HepG2 (cell line): ENCODE measurements around the gene ITGB1. TPM values are rescaled to one million over a fixed set of nuclear protein-coding genes. Genes with fewer than 3 reads are reported as not detected.
A peak's percentile ranks its signal among the peaks of the same experiment; 100 is the strongest.

Experiments
- CC2D1A ChIP-seq: sonication (generic); formaldehyde crosslinking; IDR thresholded peaks from 2 replicates; pipeline ENCODE4 v1.8.1; 2023; ENCODE audit warnings: mild to moderate bottlenecking, missing genetic modification reagents
- EP300 ChIP-seq, 3 experiments: sonication (generic) in 1 of 3; formaldehyde crosslinking in 1 of 3; IDR thresholded peaks; 2 replicates each; pipeline versions ENCODE4 v1.5.1 to v1.6.1; 2011 to 2020; ENCODE audit warnings: low read depth in 2 of 3, low read length in 2 of 3, borderline replicate concordance in 1 of 3, improper control_type of control experiment in 1 of 3, mild to moderate bottlenecking in 1 of 3, missing genetic modification reagents in 1 of 3, moderate library complexity in 1 of 3
- KDM3A ChIP-seq: IDR thresholded peaks from 2 replicates; pipeline ENCODE4 v1.6.1; 2018; ENCODE audit warnings: low read depth, missing compliant biosample characterization
- MAZ ChIP-seq, 2 experiments: sonication (generic) in 1 of 2; formaldehyde crosslinking in 1 of 2; IDR thresholded peaks; 2 replicates each; pipeline versions ENCODE4 v1.5.0 to v1.6.1; 2012 to 2020; ENCODE audit warnings: low read depth in 2 of 2, mild to moderate bottlenecking in 2 of 2, borderline replicate concordance in 1 of 2, improper control_type of control experiment in 1 of 2, low read length in 1 of 2, missing genetic modification reagents in 1 of 2, moderate library complexity in 1 of 2
- MED1 ChIP-seq: sonication (generic); formaldehyde crosslinking; IDR thresholded peaks from 2 replicates; pipeline ENCODE4 v1.4.0; 2020; ENCODE audit warnings: missing genetic modification reagents
- NCOA2 ChIP-seq: sonication (generic); formaldehyde crosslinking; IDR thresholded peaks from 2 replicates; pipeline ENCODE4 v1.8.0; 2022; ENCODE audit warnings: inconsistent platforms
- SATB2 ChIP-seq: sonication (generic); formaldehyde crosslinking; IDR thresholded peaks from 2 replicates; pipeline ENCODE4 v1.5.0; 2020; ENCODE audit warnings: missing genetic modification reagents
- WIZ ChIP-seq: sonication (generic); formaldehyde crosslinking; IDR thresholded peaks from 2 replicates; pipeline ENCODE4 v1.5.1; 2020; ENCODE audit warnings: mild to moderate bottlenecking, missing genetic modification reagents
- ZNF20 ChIP-seq: sonication (generic); formaldehyde crosslinking; IDR thresholded peaks from 2 replicates; pipeline ENCODE4 v1.4.0; 2020; ENCODE audit warnings: mild to moderate bottlenecking, moderate library complexity, missing genetic modification reagents
- ZNF788 ChIP-seq: sonication (generic); formaldehyde crosslinking; IDR thresholded peaks from 2 replicates; pipeline ENCODE4 v1.5.0; 2020; ENCODE audit warnings: mild to moderate bottlenecking, missing genetic modification reagents, borderline replicate concordance
- ZNF839 ChIP-seq: sonication (generic); formaldehyde crosslinking; IDR thresholded peaks from 2 replicates; pipeline ENCODE4 v1.4.0; 2020; ENCODE audit warnings: missing genetic modification reagents, mild to moderate bottlenecking, borderline replicate concordance
- ZZZ3 ChIP-seq: sonication (generic); formaldehyde crosslinking; IDR thresholded peaks from 2 replicates; pipeline ENCODE4 v1.4.0; 2020; ENCODE audit warnings: missing genetic modification reagents, mild to moderate bottlenecking, borderline replicate concordance
- polyA plus RNA-seq, 8 experiments: library from polyadenylated mRNA; depleted of rRNA in 3 of 8; stranded (reverse) in 7 of 8; unstranded in 1 of 8; fragments of >200 nt; fragmentation: Illumina TruSeq in 4 of 8; extraction: Trizol in 4 of 8; gene quantifications; 2 replicates each; pipeline versions ENCODE4 v1.2.1 to v1.2.3, GENCODE V29; 2011 to 2016; ENCODE audit warnings: low read depth in 4 of 8, missing spikeins in 1 of 8, mixed read lengths in 1 of 8; ENCODE audit not compliant: insufficient read depth in 1 of 8
- total RNA-seq, 5 experiments: library from RNA; depleted of rRNA; stranded (reverse); fragments of >200 nt; fragmentation: Illumina TruSeq; extraction: Trizol; gene quantifications; 2 replicates each; pipeline ENCODE4 v1.2.3, GENCODE V29; 2016; ENCODE audit warnings: low read depth in 1 of 5
- TF ChIP-seq, protein P1 (sequence below): sonication (generic); formaldehyde crosslinking; IDR thresholded peaks from 2 replicates; pipeline ENCODE4 v1.4.0; 2020; ENCODE audit warnings: missing genetic modification reagents
- TF ChIP-seq, protein P2 (sequence below): IDR thresholded peaks from 2 replicates; pipeline ENCODE4 v1.6.1; 2012; ENCODE audit warnings: low read length, improper control_type of control experiment
- TF ChIP-seq, protein P3 (sequence below): sonication (generic); formaldehyde crosslinking; IDR thresholded peaks from 2 replicates; pipeline ENCODE4 v1.4.0; 2020; ENCODE audit warnings: missing genetic modification reagents
- TF ChIP-seq, protein P4 (sequence below): sonication (generic); formaldehyde crosslinking; IDR thresholded peaks from 2 replicates; pipeline ENCODE4 v1.4.0; 2020; ENCODE audit warnings: low read depth, missing genetic modification reagents

ITGB1 gene
- total and polyA plus RNA-seq, 2 of the 13 experiments (the other 11 are each of a cell fraction or from before 2014, with no cell fraction given): 190 to 204 TPM

DNA sequence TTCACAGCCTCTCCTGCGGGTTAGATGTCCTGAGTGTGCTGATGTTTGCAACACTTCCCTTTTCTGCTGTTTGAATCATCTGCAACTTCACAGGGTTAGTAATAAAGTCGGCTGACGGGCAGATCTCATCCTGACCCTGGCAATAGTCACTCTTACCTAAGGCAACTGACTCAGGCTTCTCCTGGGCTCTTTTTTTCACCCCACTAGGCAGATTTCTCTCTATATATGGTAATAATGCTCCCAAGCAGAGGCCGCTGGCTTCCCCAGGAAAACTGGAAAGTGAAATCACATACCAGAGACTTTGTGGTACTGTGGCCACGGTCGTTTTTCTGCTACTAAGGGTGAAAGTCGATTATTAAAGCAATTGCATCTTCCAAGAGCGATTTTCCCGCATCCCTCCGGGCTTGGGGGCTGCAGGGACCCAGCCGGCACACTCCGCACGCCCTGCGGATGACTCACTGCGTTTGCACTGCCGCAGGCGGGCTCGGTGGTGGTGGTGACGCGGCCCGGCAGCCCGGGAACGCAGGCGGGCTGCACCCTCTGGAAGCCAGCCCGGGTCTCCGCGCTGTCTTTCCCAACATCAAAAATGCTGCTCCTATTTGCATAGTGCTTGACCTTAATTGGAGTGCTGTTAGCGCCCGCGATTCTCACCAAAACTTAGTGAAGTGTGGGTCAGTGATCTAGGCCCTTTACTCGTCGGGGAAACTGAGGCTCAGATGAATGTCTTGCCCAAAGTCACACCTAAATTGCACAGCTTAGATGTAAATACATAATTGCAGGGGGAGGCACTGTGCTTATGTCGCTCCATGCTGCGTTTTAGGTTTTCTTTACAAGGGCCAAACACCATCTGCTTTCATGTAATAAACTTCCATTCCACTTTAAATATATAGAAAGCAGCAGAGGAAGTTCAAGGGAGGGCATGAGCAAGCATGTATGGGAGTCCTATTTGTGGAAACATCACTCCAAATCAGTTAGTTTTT lies 47.6 kb upstream of the ITGB1 start (continued):
- TF ChIP-seq, protein P1, sequence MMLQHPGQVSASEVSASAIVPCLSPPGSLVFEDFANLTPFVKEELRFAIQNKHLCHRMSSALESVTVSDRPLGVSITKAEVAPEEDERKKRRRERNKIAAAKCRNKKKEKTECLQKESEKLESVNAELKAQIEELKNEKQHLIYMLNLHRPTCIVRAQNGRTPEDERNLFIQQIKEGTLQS (CRISPR knock-in tag): peak; percentile 90
- TF ChIP-seq, protein P2, sequence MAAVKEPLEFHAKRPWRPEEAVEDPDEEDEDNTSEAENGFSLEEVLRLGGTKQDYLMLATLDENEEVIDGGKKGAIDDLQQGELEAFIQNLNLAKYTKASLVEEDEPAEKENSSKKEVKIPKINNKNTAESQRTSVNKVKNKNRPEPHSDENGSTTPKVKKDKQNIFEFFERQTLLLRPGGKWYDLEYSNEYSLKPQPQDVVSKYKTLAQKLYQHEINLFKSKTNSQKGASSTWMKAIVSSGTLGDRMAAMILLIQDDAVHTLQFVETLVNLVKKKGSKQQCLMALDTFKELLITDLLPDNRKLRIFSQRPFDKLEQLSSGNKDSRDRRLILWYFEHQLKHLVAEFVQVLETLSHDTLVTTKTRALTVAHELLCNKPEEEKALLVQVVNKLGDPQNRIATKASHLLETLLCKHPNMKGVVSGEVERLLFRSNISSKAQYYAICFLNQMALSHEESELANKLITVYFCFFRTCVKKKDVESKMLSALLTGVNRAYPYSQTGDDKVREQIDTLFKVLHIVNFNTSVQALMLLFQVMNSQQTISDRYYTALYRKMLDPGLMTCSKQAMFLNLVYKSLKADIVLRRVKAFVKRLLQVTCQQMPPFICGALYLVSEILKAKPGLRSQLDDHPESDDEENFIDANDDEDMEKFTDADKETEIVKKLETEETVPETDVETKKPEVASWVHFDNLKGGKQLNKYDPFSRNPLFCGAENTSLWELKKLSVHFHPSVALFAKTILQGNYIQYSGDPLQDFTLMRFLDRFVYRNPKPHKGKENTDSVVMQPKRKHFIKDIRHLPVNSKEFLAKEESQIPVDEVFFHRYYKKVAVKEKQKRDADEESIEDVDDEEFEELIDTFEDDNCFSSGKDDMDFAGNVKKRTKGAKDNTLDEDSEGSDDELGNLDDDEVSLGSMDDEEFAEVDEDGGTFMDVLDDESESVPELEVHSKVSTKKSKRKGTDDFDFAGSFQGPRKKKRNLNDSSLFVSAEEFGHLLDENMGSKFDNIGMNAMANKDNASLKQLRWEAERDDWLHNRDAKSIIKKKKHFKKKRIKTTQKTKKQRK: no peak
- TF ChIP-seq ZNF788 (CRISPR knock-in tag) (peak; percentile 53; the same call in 1 of the 2 replicates), SATB2 (no peak), ZNF839 (no peak), MED1 (peak; percentile 58), WIZ (CRISPR knock-in tag) (no peak), CC2D1A (CRISPR knock-in tag) (no peak), ZZZ3 (CRISPR knock-in tag) (no peak), ZNF20 (CRISPR knock-in tag) (no peak), KDM3A (CRISPR knock-in tag) (peak; percentile 72; the same call in 1 of the 2 replicates), EP300 (IDR thresholded peaks at IDR 0.05; ENCODE audit: low read depth in 2 of 2, low read length in 2 of 2) (no peak), EP300 (CRISPR knock-in tag; IDR thresholded peaks at IDR 0.05; ENCODE audit: borderline replicate concordance) (0 out of 2 replicates have a peak, but pooled peaks have one; percentile 14), NCOA2 (CRISPR knock-in tag) (0 out of 2 replicates have a peak, but pooled peaks have one; percentile 35), MAZ (IDR thresholded peaks at IDR 0.05; ENCODE audit: borderline replicate concordance, low read depth, low read length) (no peak), MAZ (CRISPR knock-in tag; IDR thresholded peaks at IDR 0.05; ENCODE audit: low read depth) (peak; percentile 46; the same call in 1 of the 2 replicates)
- TF ChIP-seq, protein P3, sequence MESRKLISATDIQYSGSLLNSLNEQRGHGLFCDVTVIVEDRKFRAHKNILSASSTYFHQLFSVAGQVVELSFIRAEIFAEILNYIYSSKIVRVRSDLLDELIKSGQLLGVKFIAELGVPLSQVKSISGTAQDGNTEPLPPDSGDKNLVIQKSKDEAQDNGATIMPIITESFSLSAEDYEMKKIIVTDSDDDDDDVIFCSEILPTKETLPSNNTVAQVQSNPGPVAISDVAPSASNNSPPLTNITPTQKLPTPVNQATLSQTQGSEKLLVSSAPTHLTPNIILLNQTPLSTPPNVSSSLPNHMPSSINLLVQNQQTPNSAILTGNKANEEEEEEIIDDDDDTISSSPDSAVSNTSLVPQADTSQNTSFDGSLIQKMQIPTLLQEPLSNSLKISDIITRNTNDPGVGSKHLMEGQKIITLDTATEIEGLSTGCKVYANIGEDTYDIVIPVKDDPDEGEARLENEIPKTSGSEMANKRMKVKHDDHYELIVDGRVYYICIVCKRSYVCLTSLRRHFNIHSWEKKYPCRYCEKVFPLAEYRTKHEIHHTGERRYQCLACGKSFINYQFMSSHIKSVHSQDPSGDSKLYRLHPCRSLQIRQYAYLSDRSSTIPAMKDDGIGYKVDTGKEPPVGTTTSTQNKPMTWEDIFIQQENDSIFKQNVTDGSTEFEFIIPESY: peak; percentile 7; the same call in 1 of the 2 replicates
- TF ChIP-seq, protein P4, sequence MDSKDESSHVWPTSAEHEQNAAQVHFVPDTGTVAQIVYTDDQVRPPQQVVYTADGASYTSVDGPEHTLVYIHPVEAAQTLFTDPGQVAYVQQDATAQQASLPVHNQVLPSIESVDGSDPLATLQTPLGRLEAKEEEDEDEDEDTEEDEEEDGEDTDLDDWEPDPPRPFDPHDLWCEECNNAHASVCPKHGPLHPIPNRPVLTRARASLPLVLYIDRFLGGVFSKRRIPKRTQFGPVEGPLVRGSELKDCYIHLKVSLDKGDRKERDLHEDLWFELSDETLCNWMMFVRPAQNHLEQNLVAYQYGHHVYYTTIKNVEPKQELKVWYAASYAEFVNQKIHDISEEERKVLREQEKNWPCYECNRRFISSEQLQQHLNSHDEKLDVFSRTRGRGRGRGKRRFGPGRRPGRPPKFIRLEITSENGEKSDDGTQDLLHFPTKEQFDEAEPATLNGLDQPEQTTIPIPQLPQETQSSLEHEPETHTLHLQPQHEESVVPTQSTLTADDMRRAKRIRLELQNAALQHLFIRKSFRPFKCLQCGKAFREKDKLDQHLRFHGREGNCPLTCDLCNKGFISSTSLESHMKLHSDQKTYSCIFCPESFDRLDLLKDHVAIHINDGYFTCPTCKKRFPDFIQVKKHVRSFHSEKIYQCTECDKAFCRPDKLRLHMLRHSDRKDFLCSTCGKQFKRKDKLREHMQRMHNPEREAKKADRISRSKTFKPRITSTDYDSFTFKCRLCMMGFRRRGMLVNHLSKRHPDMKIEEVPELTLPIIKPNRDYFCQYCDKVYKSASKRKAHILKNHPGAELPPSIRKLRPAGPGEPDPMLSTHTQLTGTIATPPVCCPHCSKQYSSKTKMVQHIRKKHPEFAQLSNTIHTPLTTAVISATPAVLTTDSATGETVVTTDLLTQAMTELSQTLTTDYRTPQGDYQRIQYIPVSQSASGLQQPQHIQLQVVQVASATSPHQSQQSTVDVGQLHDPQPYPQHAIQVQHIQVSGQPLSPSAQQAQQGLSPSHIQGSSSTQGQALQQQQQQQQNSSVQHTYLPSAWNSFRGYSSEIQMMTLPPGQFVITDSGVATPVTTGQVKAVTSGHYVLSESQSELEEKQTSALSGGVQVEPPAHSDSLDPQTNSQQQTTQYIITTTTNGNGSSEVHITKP (CRISPR knock-in tag): peak; percentile 30; the same call in 1 of the 2 replicates
